GM10266 (cell line): ENCODE results near the gene TSEN54.
A peak's percentile ranks its signal among the peaks of the same experiment; 100 is the strongest.
"Not testable (repeated sequence)": the region's sequence is repeated elsewhere in the genome, so short reads cannot be mapped to it uniquely, and the experiment has no call there.

Experiments
- DNase-seq: peaks from one replicate; pipeline ENCODE4 v3.0.0; 2012; ENCODE audit errors: extremely low spot score
- CTCF ChIP-seq: IDR thresholded peaks from 2 replicates; pipeline ENCODE4 v1.5.1; 2012; ENCODE audit warnings: mild to moderate bottlenecking, low read depth; ENCODE audit not compliant: control insufficient read depth, insufficient read depth; ENCODE audit errors: missing control alignments

Gene TSEN54

GRCh38 chr17:75518983-75519537 is 2.7 kb downstream of the TSEN54 start:
- TF ChIP-seq CTCF, result no peak
- no peak for DNase-seq

GRCh38 chr17:75520413-75520812 is 4.1 kb downstream of the TSEN54 start:
- DNase-seq, result not testable (repeated sequence)

GRCh38 chr17:75521290-75521689 is 5.0 kb downstream of the TSEN54 start:
- no peak for TF ChIP-seq CTCF
- DNase-seq, result no peak

GRCh38 chr17:75521951-75522727 is 5.8 kb downstream of the TSEN54 start:
- DNase-seq, result no peak
- no peak for TF ChIP-seq CTCF

- DNase-seq, result no peak
- TF ChIP-seq CTCF, result no peak
Observed at GRCh38 chr17:75523647-75524046, 7.3 kb downstream of the TSEN54 start.

GRCh38 chr17:75524269-75524969 is 8.1 kb downstream of the TSEN54 start:
- TF ChIP-seq CTCF, result no peak
- DNase-seq, result no peak

GRCh38 chr17:75524970-75525805 is 8.9 kb downstream of the TSEN54 start, which contains the start of gene LLGL2:
LLGL2 (plus strand) TSS chr17:75525697; CDS start chr17:75543427, 17,730 bp downstream.
- TF ChIP-seq CTCF, result peak; percentile 59

More at GRCh38 chr17:75524970-75525805, 8.9 kb downstream of the TSEN54 start, which contains the start of gene LLGL2:
- DNase-seq, result peak; percentile 98
